ENCODE measurements around the gene KRTAP1-5.

- TF ChIP-seq CTCF (IDR thresholded peaks at IDR 0.05) (no peak), EZH2 (IDR thresholded peaks at IDR 0.05) (no peak), EZH2phosphoT487 (IDR thresholded peaks at IDR 0.05) (no peak)
Observed at GRCh38 chr17:41010441-41010840, 16.6 kb downstream of the KRTAP1-5 start.

Measured in neural progenitor cell (in vitro differentiated cells).